ENCODE results near the gene TMEM120A.

DNA sequence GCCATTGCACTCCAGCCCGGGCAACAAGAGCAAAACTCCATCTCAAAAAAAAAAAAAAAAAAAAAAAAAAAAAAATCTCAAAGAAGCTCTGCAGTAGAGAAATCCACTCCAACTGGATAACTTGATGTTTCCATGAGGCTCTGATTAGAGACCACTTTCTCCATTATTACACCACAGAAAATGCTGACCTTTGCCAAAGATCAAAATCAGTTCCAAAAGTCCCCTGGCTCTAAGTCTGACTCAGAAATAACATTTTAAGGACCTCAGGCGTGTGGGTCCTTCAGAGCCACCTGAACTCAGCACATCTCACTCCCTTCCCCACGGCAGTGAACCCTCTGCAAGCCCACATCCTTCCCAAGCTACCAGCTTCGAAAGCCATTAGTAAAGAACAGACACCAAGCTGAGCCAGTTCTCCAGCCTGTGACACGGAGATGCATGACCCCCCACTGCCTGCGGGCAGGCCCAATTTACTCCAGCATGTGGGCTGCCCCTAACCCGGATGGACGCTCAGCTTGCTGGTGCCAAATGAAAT is 13.8 kb upstream of the TMEM120A start:
- TF ChIP-seq CTCF (IDR thresholded peaks at IDR 0.05; ENCODE audit: low read length) (no peak), EZH2 (optimal IDR thresholded peaks at IDR 0.05; ENCODE audit: low read depth, low read length) (no peak), EZH2phosphoT487 (IDR thresholded peaks at IDR 0.05; ENCODE audit: low read length) (no peak)

Data from MM.1S (cell line).